GM23338 (cell line): ENCODE measurements around the gene HEMK1.

Experiments
- CREB1 ChIP-seq: fragments of 250-450 bp; sonication (Bioruptor Pico); IDR thresholded peaks from 2 replicates; pipeline ENCODE4 v1.5.0; 2020; ENCODE audit warnings: low read depth, mild to moderate bottlenecking, moderate library complexity
- EZH2 ChIP-seq: fragments of 200-600 bp; sonication (generic); IDR thresholded peaks from one replicate; pipeline ENCODE4 v1.8.0; 2017; ENCODE audit warnings: antibody characterized with exemption, mild to moderate bottlenecking, low read depth; ENCODE audit not compliant: unreplicated experiment
- EZH2phosphoT487 ChIP-seq: fragments of 200-600 bp; sonication (generic); IDR thresholded peaks from one replicate; pipeline ENCODE4 v1.8.1; 2018; ENCODE audit warnings: antibody characterized with exemption; ENCODE audit not compliant: unreplicated experiment
- JUNB ChIP-seq: IDR thresholded peaks from one replicate; pipeline ENCODE4 v1.6.1; 2016; ENCODE audit warnings: antibody characterized with exemption; ENCODE audit not compliant: unreplicated experiment
- NANOG ChIP-seq: IDR thresholded peaks from 2 replicates; pipeline ENCODE4 v1.6.1; 2016; ENCODE audit warnings: antibody characterized with exemption, borderline replicate concordance
- POLR2AphosphoS5 ChIP-seq: IDR thresholded peaks from 2 replicates; pipeline ENCODE4 v1.6.1; 2016; ENCODE audit warnings: antibody characterized with exemption, low read depth
- REST ChIP-seq: IDR thresholded peaks from one replicate; pipeline ENCODE4 v1.6.1; 2018; ENCODE audit warnings: antibody characterized with exemption; ENCODE audit not compliant: unreplicated experiment
- TF ChIP-seq, protein P1 (sequence below), 2 experiments: fragments of 200-600 bp in 1 of 2; sonication (generic) in 1 of 2; conservative IDR thresholded peaks; 2 replicates each; pipeline versions ENCODE4 v1.5.1 to v1.6.1; 2016 to 2017; ENCODE audit warnings: antibody characterized with exemption in 2 of 2, low read depth in 2 of 2, mild to moderate bottlenecking in 2 of 2, moderate library complexity in 1 of 2

DNA sequence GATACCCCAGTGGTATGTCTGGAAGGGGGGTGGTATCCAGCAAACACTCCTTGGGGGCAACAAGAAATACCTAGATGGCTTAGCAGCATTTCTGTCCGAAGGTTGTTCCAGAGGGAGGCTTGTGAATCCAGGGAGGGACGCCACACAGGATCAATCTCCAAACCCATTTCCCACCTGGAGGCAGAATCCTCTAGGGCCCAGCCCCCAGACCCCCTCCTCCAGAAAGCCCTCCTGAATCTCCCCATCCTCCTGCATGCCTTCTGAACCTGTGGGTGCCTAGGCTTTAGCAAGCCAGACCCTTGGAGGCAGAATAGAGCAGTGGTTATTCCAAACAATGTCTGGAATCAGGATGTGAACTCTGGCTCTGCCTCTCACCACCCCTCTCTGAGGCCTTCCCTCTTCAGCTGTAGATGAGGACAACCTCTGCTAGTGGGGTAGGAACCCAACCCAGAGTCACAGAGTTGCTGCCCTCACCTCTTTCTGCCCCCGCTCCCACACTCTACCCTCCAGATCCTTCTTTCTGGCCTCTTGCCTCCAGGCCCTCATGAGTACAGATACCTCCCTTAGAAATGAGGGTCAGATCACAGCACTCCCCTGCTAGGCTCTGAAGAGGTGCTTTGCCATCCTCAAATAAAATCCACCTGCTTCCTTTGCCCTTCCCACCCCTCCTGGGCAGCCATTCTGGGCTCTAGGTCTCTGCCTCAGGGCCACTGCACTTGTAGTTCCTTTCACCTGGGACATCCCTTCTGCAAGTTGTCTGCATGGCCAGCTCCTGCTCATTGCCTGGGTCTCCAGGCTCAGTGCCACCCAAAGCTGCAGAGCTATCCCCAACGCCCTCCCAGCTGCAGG, 34.2 kb downstream of the HEMK1 start:
- TF ChIP-seq, protein P1, sequence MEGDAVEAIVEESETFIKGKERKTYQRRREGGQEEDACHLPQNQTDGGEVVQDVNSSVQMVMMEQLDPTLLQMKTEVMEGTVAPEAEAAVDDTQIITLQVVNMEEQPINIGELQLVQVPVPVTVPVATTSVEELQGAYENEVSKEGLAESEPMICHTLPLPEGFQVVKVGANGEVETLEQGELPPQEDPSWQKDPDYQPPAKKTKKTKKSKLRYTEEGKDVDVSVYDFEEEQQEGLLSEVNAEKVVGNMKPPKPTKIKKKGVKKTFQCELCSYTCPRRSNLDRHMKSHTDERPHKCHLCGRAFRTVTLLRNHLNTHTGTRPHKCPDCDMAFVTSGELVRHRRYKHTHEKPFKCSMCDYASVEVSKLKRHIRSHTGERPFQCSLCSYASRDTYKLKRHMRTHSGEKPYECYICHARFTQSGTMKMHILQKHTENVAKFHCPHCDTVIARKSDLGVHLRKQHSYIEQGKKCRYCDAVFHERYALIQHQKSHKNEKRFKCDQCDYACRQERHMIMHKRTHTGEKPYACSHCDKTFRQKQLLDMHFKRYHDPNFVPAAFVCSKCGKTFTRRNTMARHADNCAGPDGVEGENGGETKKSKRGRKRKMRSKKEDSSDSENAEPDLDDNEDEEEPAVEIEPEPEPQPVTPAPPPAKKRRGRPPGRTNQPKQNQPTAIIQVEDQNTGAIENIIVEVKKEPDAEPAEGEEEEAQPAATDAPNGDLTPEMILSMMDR (conservative IDR thresholded peaks at IDR 0.05; ENCODE audit: low read depth in 2 of 2), result no peak
- TF ChIP-seq CREB1 (CRISPR knock-in tag), result no peak
- no peak for TF ChIP-seq EZH2phosphoT487
- no peak for TF ChIP-seq EZH2
- no peak for TF ChIP-seq REST
- no peak for TF ChIP-seq NANOG
- no peak for TF ChIP-seq POLR2AphosphoS5
- no peak for TF ChIP-seq JUNB
